Stimulated activated memory B cell treated with anti-CD40 and anti-IgM and Interleukin-4, amounts not matched to agents 10 μg/mL and 1 μg/mL and 100 μg/mL, for 72 hours (primary cell): Measurements from ENCODE around the gene IL16.
"Not testable (repeated sequence)": the region's sequence is repeated elsewhere in the genome, so short reads cannot be mapped to it uniquely, and the experiment has no call there.

Experiments used
- ATAC-seq: fragments of 150-1000 bp; cut with Tn5 transposase; 2 replicates; pipeline ENCODE4 v1.10.0; 2021
- H3K27ac Mint-ChIP-seq: one replicate; pipeline ENCODE4 v1.8.0; 2022; ENCODE audit warnings: mild to moderate bottlenecking, mixed read lengths
- H3K27me3 Mint-ChIP-seq: one replicate; pipeline ENCODE4 v1.8.0; 2022; ENCODE audit warnings: mixed read lengths
- H3K36me3 Mint-ChIP-seq: one replicate; pipeline ENCODE4 v1.8.0; 2022; ENCODE audit warnings: mixed read lengths
- H3K4me1 Mint-ChIP-seq: one replicate; pipeline ENCODE4 v1.8.0; 2022; ENCODE audit warnings: mixed read lengths
- H3K4me3 Mint-ChIP-seq: one replicate; pipeline ENCODE4 v1.8.0; 2022; ENCODE audit warnings: mild to moderate bottlenecking, moderate library complexity, mixed read lengths
- H3K9me3 Mint-ChIP-seq: one replicate; pipeline ENCODE4 v1.8.0; 2022; ENCODE audit warnings: mixed read lengths

Gene IL16

DNA sequence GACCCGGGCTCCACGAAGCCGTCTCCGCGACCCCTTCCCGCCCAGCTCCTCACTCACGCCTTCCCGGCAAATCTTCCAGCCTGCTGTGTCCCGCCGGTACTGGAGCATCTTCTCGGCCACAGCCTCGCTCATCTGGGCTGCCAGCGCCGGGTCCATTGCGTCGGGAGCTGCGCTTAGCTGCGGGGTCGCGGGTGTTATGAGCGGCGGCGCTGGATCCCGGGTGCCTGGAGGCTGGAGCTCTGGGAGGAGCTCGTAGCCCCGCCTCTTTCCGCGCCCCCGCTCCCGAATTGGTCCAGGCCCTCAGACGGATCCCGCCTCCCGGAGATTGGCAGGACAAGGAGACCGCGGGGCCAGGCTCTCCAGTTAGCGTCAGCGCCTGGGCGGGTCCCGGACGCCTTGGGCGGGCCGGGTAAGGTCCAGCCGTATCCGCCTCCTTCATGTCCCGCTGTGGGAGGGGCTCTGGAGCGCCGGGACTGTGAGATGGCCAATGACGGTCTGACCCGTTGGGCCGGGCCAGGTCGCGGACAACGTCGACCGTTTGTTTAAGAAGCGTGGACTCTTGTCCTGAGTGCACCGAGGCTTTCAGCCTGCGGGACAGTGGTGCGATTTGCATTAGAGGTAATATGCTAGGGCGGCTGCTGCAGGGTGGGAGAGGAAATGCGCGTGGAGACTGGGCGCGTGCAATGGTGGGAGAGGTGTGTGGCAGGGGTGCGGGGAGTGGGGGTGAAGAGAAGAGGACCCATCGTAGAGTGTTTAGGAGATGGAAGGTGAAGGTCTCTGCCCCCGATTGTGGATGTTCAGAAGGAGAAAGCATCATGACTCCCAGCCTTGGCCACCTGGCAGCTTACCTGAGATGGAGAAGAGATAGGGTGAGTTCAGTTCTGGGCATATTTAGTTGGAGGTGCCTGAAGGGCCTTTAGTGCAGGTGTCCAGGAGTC lies 127.5 kb downstream of the IL16 start, which contains the start of gene STARD5:
STARD5 (minus strand) TSS at position 198 of the 938 bp plus-strand sequence; CDS start at position 156, 42 bp downstream.
- no peaks in the 10 kb centered on the region for H3K9me3 Mint-ChIP-seq
- H3K4me1 Mint-ChIP-seq = peaks cover 39% of the 10 kb centered on the region
- peak within 1 kb of the TSS; percentile 82 for H3K27ac Mint-ChIP-seq
- H3K4me3 Mint-ChIP-seq = peak within 1 kb of the TSS; percentile 97
- no peaks in the 10 kb centered on the region for H3K27me3 Mint-ChIP-seq
- peaks cover 10% of the 10 kb centered on the region for H3K36me3 Mint-ChIP-seq
- ATAC-seq = peak; percentile 100

DNA sequence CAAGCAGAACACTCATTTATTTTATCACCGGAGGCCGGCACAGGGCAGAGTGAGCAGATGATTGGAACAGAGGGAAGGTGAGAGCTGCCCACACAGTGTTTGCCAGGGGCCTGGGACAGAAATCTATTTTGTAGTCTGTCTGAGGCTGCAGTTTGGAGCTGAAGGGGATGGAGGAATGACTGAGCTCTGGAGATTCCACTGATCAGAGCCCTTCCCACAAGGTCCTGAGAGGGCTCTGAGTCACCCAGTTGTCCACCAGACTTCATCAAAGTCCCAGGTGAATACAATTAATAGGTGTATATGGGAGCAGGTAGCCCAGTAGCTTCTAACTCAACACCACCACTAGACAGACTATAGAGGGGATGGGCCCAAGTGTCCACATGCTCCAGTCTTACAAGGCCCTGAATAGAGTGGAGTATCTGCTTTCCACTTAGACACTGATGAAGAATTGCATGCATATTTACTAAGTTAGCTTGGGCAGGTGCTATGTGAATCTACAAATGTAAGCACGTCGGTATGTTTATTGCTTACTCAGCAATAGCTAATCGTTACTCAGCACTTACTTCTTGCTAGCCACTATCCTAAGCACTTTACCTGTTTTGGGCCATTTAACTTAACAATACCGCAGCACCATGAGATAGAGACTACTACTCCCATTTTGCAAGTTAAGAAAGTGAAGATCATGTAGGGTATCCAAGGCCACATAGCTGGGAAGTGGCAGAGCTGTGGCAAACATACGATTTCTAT lies 130.0 kb downstream of the IL16 start:
- no peak for ATAC-seq
- H3K27ac Mint-ChIP-seq = no peak overlapping the region
- H3K4me1 Mint-ChIP-seq = peaks cover 35% of the 10 kb centered on the region
- no peak overlapping the region for H3K4me3 Mint-ChIP-seq
- no peaks in the 10 kb centered on the region for H3K9me3 Mint-ChIP-seq
- no peaks in the 10 kb centered on the region for H3K27me3 Mint-ChIP-seq
- peaks cover 6% of the 10 kb centered on the region for H3K36me3 Mint-ChIP-seq

DNA sequence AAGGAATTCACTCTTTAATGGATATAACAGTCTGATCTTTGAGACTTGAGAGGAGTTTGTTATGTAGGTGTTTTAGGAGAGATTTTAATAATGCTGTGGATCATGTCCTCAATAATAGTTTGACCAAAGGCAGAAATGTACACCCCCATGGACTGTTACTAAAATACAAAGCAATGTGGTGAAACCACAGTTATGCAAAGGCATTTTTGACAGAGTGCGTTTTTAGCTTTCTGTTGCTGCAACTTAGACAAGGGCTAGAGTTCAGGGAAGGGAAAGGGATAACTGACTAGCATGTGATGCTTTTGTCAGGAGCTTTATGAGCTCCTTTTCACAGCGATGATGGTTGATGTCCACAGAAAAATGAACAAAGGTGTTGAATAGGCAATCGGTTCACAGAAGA lies 130.8 kb downstream of the IL16 start:
- H3K9me3 Mint-ChIP-seq = no peaks in the 10 kb centered on the region
- no peaks in the 10 kb centered on the region for H3K27me3 Mint-ChIP-seq
- H3K27ac Mint-ChIP-seq = no peak overlapping the region
- peaks cover 28% of the 10 kb centered on the region for H3K4me1 Mint-ChIP-seq
- no peak overlapping the region for H3K4me3 Mint-ChIP-seq
- ATAC-seq = no peak
- peaks cover under 1% of the 10 kb centered on the region for H3K36me3 Mint-ChIP-seq

DNA sequence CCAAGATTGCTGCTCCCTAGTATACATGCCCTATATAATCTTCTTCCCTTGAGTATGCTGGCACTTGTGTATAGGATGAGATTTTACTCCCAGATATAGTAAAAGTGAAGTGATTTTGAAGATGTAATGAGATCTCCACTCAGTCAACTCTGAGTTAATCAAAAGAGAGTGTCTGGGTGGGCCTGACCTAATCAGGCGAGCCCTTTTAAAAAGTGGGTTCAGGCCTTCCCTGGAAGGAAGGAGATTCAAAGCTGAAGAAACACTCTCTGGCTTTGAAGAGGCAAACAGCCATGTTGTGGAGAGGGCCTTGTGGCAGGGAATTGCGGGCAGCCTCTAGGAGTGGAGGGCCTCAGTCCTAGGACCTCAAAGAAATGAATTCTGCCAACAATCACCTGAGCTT lies 132.8 kb downstream of the IL16 start:
- H3K4me1 Mint-ChIP-seq = peaks cover 8% of the 10 kb centered on the region
- no peak for ATAC-seq
- peak overlapping the region; percentile 59 for H3K27ac Mint-ChIP-seq
- H3K4me3 Mint-ChIP-seq = no peak overlapping the region
- no peaks in the 10 kb centered on the region for H3K9me3 Mint-ChIP-seq
- H3K36me3 Mint-ChIP-seq = no peaks in the 10 kb centered on the region
- no peaks in the 10 kb centered on the region for H3K27me3 Mint-ChIP-seq

DNA sequence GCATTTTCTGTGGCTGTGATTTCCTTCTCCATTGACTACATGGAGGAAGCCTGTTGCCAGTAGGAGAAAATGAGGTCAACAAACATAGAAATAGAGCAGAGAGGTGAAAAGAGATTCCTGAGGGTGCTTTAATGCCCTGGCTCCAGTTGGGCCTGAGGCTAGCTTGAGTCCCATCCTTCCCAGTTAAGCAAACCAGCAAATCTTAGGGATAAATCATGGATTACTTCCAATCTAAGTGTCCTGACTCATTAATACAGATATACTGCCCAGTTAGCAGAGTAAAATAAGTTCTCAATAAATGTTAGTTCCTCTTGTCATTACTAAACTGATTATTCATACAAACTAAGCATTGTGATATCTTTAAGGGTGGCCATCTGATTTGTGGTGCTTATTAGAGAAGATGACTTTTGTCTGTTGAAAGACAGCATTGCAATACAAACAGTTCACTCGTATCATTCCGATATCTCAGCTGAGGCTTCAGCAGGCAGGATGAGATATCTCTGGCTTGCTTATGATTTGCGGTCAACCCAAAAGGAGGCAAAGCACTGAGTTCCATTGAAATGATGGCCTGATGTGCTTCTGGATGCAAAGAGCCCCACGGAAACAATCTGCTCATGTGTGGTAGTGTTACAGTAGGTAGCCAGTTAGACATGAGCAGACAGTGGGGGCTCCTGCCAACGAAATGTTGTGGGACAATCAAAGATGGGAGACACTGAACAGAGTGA lies 133.8 kb downstream of the IL16 start:
- Mint-ChIP-seq H3K27me3 (no peaks in the 10 kb centered on the region), H3K36me3 (no peaks in the 10 kb centered on the region), H3K27ac (peak overlapping the region; percentile 59), H3K4me3 (no peak overlapping the region), H3K9me3 (no peaks in the 10 kb centered on the region), H3K4me1 (no peaks in the 10 kb centered on the region)
- ATAC-seq = no peak

DNA sequence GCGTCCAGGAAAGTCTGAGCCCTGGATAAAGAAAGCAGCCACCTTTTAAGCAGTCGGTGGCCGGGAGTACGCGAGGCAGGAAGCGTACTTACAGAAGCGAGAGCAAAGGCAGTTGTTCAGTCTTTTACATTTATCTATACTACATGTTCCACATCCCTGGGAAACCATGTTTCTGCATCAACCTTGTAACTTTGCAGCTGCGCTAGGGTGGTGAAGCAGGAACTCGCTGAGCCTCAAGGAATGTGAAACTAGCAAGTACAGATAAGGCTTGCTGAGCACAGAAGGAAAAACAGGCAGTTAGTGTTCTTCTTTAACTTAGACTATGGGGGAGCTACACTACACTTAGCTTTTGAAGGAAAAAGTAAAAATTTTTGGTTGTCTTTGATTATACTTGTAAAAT lies 134.5 kb downstream of the IL16 start:
- not testable (repeated sequence) for H3K9me3 Mint-ChIP-seq, H3K4me3 Mint-ChIP-seq, ATAC-seq, H3K4me1 Mint-ChIP-seq, H3K27me3 Mint-ChIP-seq, H3K36me3 Mint-ChIP-seq, H3K27ac Mint-ChIP-seq

DNA sequence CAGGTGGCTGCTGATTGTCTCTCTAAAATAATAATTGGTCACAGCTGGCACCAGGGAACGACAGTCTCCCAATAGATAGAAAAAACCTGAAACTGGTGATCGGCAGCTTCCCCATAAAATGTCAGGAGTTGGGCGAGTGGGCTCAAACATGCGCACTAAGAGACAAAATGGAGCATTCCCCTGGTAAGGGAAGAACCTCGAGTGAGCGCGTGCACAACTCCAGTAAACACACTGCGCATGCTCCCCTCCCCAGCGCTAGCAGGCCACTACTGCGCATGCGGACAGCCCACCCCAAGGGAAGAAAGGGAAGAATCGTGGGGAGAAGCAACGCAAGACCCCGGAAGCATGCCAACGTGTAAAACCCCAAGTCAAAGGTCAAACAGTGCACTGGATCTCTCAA lies 134.9 kb downstream of the IL16 start:
- ATAC-seq = no peak
- Mint-ChIP-seq H3K4me1 (peaks cover 6% of the 10 kb centered on the region), H3K27me3 (no peaks in the 10 kb centered on the region), H3K36me3 (no peaks in the 10 kb centered on the region), H3K9me3 (no peaks in the 10 kb centered on the region), H3K4me3 (no peak overlapping the region), H3K27ac (no peak overlapping the region)

DNA sequence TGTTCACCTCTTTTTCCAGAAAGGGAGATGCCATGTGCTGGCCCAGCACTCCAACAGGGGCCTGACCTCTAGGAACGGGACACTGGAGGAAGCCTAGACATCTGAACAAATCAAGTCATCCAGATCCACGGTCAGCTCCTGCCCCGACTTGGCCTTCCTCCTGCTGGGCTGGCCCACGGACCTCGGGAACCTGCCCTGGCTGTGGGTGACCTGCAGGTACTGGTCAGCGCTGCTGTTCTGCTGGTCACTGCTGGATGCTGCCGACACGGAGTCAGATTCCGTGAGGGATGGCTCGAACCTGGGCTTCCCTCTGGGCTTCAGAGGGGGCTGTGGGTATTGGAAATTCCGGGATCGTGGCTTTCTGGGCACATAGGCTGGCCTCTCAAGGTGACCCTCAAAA lies 135.6 kb downstream of the IL16 start:
- ATAC-seq = no peak
- Mint-ChIP-seq H3K27me3 (no peaks in the 10 kb centered on the region), H3K27ac (no peak overlapping the region), H3K4me3 (no peak overlapping the region), H3K9me3 (no peaks in the 10 kb centered on the region), H3K36me3 (no peaks in the 10 kb centered on the region), H3K4me1 (peaks cover 11% of the 10 kb centered on the region)

DNA sequence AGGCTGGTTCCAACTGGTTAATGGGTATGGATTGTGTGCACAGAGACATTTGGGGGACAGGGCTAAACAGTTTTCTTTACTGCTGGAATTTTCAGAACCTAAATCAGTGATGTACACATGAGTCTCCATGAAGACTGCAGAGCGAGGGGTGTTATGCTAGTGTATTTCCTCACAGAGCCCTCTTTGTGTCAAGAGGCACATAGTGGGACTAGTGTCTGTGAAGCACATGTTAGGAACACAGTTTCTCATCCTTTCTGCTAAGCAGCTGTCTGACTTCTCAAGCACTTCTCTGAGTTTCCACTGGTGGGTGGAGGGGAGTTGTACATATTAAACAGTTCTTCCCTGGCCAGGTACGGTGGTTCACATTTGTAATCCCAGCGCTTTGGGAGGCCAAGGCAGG lies 136.7 kb downstream of the IL16 start:
- peak overlapping the region; percentile 54 for H3K27ac Mint-ChIP-seq
- no peaks in the 10 kb centered on the region for H3K36me3 Mint-ChIP-seq
- no peaks in the 10 kb centered on the region for H3K27me3 Mint-ChIP-seq
- H3K4me1 Mint-ChIP-seq = peaks cover 11% of the 10 kb centered on the region
- no peak for ATAC-seq
- no peaks in the 10 kb centered on the region for H3K9me3 Mint-ChIP-seq
- no peak overlapping the region for H3K4me3 Mint-ChIP-seq

DNA sequence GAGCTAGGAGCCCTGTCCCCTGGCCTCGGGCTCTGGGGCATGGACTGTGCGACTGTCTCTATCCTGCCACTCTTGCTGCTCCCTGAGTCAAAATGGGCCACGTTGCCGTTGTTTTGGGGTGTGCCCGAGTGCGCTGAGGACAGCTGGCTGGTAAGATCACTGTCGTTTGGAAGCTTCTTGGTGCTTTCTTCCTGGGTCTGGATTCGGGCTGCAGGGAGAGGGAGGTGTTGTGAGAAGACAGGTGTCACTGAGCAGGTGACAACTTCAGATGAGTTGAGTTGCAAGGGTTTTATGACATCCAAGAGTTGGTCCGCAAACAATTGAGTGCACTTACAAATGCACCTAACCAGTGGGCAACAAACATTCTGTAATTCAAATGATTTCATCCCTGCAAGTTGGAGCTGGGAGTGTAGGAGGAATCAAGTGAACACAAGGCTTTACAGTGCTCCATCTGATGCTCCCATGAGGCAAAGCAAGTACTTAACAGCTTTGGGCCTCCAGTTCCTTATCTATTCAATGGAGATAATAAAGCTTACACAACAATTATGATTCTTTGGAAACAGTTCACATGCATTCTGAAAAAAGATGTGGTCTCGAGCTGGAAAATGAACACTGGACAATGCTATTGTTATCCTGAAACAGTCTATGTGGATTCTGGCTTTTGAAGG lies 138.2 kb downstream of the IL16 start:
- ATAC-seq = no peak
- Mint-ChIP-seq H3K4me3 (no peak overlapping the region), H3K4me1 (peaks cover 11% of the 10 kb centered on the region), H3K27ac (peak overlapping the region; percentile 54), H3K36me3 (no peaks in the 10 kb centered on the region), H3K9me3 (no peaks in the 10 kb centered on the region), H3K27me3 (no peaks in the 10 kb centered on the region)

DNA sequence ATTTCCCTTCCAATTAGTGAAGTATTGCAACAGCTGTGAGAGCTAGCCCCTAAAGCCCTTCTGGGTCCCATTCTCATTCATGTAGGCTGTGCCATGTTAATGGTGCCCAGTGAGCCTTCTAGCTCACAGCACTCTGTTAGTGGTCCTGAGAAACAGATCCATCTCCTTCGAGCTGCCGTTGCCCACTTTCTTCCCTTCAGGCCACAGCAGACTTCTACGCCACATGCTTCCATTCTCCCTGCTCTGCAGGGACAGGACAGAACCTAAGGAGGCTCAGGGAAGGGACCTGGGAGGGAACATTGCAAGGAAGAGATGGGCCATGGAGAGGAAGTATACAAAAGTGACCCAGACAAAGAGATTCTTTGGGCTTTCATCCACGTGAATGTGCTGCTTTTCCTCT lies 139.0 kb downstream of the IL16 start:
- no peak overlapping the region for H3K27ac Mint-ChIP-seq
- peaks cover 11% of the 10 kb centered on the region for H3K4me1 Mint-ChIP-seq
- H3K36me3 Mint-ChIP-seq = no peaks in the 10 kb centered on the region
- H3K9me3 Mint-ChIP-seq = no peaks in the 10 kb centered on the region
- H3K4me3 Mint-ChIP-seq = no peak overlapping the region
- ATAC-seq = no peak
- H3K27me3 Mint-ChIP-seq = no peaks in the 10 kb centered on the region

DNA sequence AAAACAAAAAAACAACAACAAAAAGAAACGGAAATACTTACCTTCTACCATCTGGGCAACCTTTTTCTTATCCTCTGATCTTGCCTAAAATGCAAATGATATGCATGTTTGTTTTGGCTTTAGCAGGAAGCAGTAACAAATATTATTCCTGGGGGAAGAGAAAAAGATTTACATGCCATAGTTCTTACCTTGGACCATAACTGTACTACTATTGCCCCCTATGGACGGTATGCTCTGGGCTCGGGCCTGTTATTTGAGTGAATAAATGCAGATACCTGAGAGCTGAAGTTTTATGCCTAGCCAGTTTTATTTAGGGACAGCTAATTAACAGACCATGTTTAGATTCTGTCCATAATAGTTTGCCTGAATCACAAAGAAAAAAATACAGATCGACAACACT lies 139.9 kb downstream of the IL16 start:
- H3K4me3 Mint-ChIP-seq = no peak overlapping the region
- H3K36me3 Mint-ChIP-seq = no peaks in the 10 kb centered on the region
- H3K27me3 Mint-ChIP-seq = no peaks in the 10 kb centered on the region
- peak overlapping the region; percentile 17 for H3K27ac Mint-ChIP-seq
- peak; percentile 73 for ATAC-seq
- no peaks in the 10 kb centered on the region for H3K9me3 Mint-ChIP-seq
- peaks cover 11% of the 10 kb centered on the region for H3K4me1 Mint-ChIP-seq

DNA sequence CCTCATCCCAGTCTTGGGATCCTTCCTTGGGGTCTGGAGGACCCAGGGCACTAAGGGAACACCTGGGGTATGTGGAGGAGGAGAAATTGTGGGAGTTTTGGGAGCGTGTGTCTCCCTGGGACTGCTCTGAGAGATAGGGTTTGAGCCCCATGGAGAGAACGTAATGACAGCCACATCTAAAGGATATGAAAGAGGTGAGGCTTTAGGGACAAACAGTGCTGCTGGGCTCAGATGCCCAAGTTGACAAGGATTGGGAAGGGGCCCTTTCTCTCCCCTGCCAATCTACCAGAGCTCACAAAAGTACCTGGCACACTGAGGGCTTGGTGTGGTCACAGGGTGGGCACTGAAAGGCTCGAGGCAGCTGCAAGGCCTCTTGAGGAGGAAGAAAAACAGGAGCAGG lies 140.6 kb downstream of the IL16 start:
- ATAC-seq = no peak
- no peaks in the 10 kb centered on the region for H3K9me3 Mint-ChIP-seq
- peaks cover 11% of the 10 kb centered on the region for H3K4me1 Mint-ChIP-seq
- peak overlapping the region; percentile 17 for H3K27ac Mint-ChIP-seq
- no peaks in the 10 kb centered on the region for H3K36me3 Mint-ChIP-seq
- H3K4me3 Mint-ChIP-seq = no peak overlapping the region
- no peaks in the 10 kb centered on the region for H3K27me3 Mint-ChIP-seq

DNA sequence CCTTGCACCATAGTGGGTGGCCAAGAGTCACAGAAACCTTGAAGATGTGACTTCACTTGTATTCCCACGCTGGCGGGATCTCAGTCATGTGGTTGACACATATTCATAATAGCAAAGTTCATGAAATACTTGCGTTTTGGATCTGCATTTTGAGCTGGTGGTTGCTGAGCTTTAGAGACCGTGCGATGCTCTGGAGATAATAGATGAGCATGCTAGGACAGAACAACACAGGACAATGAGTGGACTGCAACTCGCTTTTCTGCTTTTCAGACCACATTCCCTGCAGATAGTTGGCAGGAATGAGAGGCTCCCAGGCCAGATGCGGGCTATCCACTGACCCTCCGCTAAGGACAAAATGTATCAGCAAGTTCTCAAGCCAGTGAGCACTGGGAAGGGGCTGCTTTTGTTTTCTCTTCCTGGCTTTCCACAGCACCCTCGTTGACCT lies 141.1 kb downstream of the IL16 start:
- Mint-ChIP-seq H3K27ac (no peak overlapping the region), H3K9me3 (no peaks in the 10 kb centered on the region), H3K4me1 (peaks cover 11% of the 10 kb centered on the region), H3K36me3 (no peaks in the 10 kb centered on the region), H3K27me3 (no peaks in the 10 kb centered on the region), H3K4me3 (no peak overlapping the region)
- ATAC-seq = no peak
